ENCODE data around the gene TMCO5A.

TMCO5A gene

GRCh38 chr15:37934340-37934739 is at the start of gene TMCO5A:
TMCO5A (plus strand) TSS chr15:37934640; CDS start chr15:37936324, 1,684 bp downstream.
- H3K4me3 ChIP-seq (ENCODE audit: low read depth, low read length), result no peak within 1 kb of the TSS
- no peak for TF ChIP-seq CTCF (IDR thresholded peaks at IDR 0.05; ENCODE audit: borderline replicate concordance, insufficient read depth, low read depth, low read length)

GRCh38 chr15:37885651-37886050 is 48.8 kb upstream of the TMCO5A start:
- TF ChIP-seq CTCF (IDR thresholded peaks at IDR 0.05; ENCODE audit: borderline replicate concordance, insufficient read depth, low read depth, low read length), result no peak
- H3K4me3 ChIP-seq (ENCODE audit: low read depth, low read length), result no peak overlapping the region

- no peak for TF ChIP-seq CTCF (IDR thresholded peaks at IDR 0.05; ENCODE audit: borderline replicate concordance, insufficient read depth, low read depth, low read length)
- no peak overlapping the region for H3K4me3 ChIP-seq (ENCODE audit: low read depth, low read length)
Measured at GRCh38 chr15:37888356-37888755, 46.1 kb upstream of the TMCO5A start.

- H3K4me3 ChIP-seq (ENCODE audit: low read depth, low read length), result no peak overlapping the region
Measured at GRCh38 chr15:37891766-37892368, 42.6 kb upstream of the TMCO5A start.

GRCh38 chr15:37893309-37893708 is 41.1 kb upstream of the TMCO5A start:
- TF ChIP-seq CTCF (IDR thresholded peaks at IDR 0.05; ENCODE audit: borderline replicate concordance, insufficient read depth, low read depth, low read length), result no peak
- no peak overlapping the region for H3K4me3 ChIP-seq (ENCODE audit: low read depth, low read length)

More at GRCh38 chr15:37891766-37892368, 42.6 kb upstream of the TMCO5A start:
- peak; percentile 72 for TF ChIP-seq CTCF (IDR thresholded peaks at IDR 0.05; ENCODE audit: borderline replicate concordance, insufficient read depth, low read depth, low read length)

GRCh38 chr15:37898362-37898761 is 36.1 kb upstream of the TMCO5A start:
- no peak for TF ChIP-seq CTCF (IDR thresholded peaks at IDR 0.05; ENCODE audit: borderline replicate concordance, insufficient read depth, low read depth, low read length)
- no peak overlapping the region for H3K4me3 ChIP-seq (ENCODE audit: low read depth, low read length)
